Mononuclear cell (primary cell): ENCODE data around the gene ASXL3. TPM values are rescaled to one million over a fixed set of nuclear protein-coding genes. Genes with fewer than 3 reads are reported as not detected.

ENCODE experiments used
- H3K27me3 ChIP-seq: 2 replicates; pipeline ENCODE4 v1.6.0; 2011; ENCODE audit warnings: low read length, control low read depth; ENCODE audit not compliant: insufficient read depth
- H3K4me1 ChIP-seq: 2 replicates; pipeline ENCODE4 v1.5.1; 2011; ENCODE audit warnings: mild to moderate bottlenecking, low read length, control low read depth; ENCODE audit not compliant: insufficient read depth
- H3K4me3 ChIP-seq: 2 replicates; pipeline ENCODE4 v1.5.1; 2011; ENCODE audit warnings: mild to moderate bottlenecking, low read length, moderate library complexity
- H3K9me3 ChIP-seq: 2 replicates; pipeline ENCODE4 v1.5.1; 2011; ENCODE audit warnings: low read depth, mild to moderate bottlenecking, control low read depth, low read length
- total RNA-seq: library from RNA; depleted of rRNA; stranded (reverse); fragments of >200 nt; gene quantifications from one replicate; pipeline ENCODE4 v1.2.3, GENCODE V29; 2012

Gene ASXL3
- total RNA-seq, 1 donor: under 0.01 TPM

- Histone ChIP-seq H3K9me3 (no peaks in the 10 kb centered on the region), H3K4me1 (no peaks in the 10 kb centered on the region), H3K4me3 (no peak overlapping the region), H3K27me3 (peaks cover 40% of the 10 kb centered on the region)
Measured at GRCh38 chr18:33576999-33577646, 896 bp upstream of the ASXL3 start.

- Histone ChIP-seq H3K9me3 (no peaks in the 10 kb centered on the region), H3K27me3 (peaks cover 40% of the 10 kb centered on the region), H3K4me3 (no peak overlapping the region), H3K4me1 (no peaks in the 10 kb centered on the region)
Measured at GRCh38 chr18:33578518-33579348, 714 bp downstream of the ASXL3 start.

- Histone ChIP-seq H3K9me3 (no peaks in the 10 kb centered on the region), H3K27me3 (peaks cover 40% of the 10 kb centered on the region), H3K4me1 (no peaks in the 10 kb centered on the region), H3K4me3 (no peak overlapping the region)
Measured at GRCh38 chr18:33579349-33580215, 1.6 kb downstream of the ASXL3 start.

- Histone ChIP-seq H3K9me3 (no peaks in the 10 kb centered on the region), H3K27me3 (peaks cover 34% of the 10 kb centered on the region), H3K4me1 (no peaks in the 10 kb centered on the region), H3K4me3 (no peak overlapping the region)
Measured at GRCh38 chr18:33580546-33580945, 2.5 kb downstream of the ASXL3 start.

GRCh38 chr18:33581856-33582255 lies 3.8 kb downstream of the ASXL3 start:
- H3K4me3 ChIP-seq: no peak overlapping the region
- H3K4me1 ChIP-seq: no peaks in the 10 kb centered on the region
- no peaks in the 10 kb centered on the region for H3K9me3 ChIP-seq
- peaks cover 31% of the 10 kb centered on the region for H3K27me3 ChIP-seq

- H3K4me3 ChIP-seq: no peak overlapping the region
- peaks cover 18% of the 10 kb centered on the region for H3K27me3 ChIP-seq
- H3K9me3 ChIP-seq: no peaks in the 10 kb centered on the region
- H3K4me1 ChIP-seq: no peaks in the 10 kb centered on the region
Measured at GRCh38 chr18:33583901-33584300, 5.9 kb downstream of the ASXL3 start.

GRCh38 chr18:33584548-33585430 lies 6.8 kb downstream of the ASXL3 start:
- Histone ChIP-seq H3K4me3 (no peak overlapping the region), H3K4me1 (no peaks in the 10 kb centered on the region), H3K9me3 (no peaks in the 10 kb centered on the region), H3K27me3 (peaks cover 9% of the 10 kb centered on the region)

- H3K4me3 ChIP-seq: no peak overlapping the region
- H3K27me3 ChIP-seq: peaks cover 3% of the 10 kb centered on the region
- no peaks in the 10 kb centered on the region for H3K4me1 ChIP-seq
- H3K9me3 ChIP-seq: no peaks in the 10 kb centered on the region
Measured at GRCh38 chr18:33585431-33585775, 7.4 kb downstream of the ASXL3 start.

GRCh38 chr18:33588361-33588760 lies 10.3 kb downstream of the ASXL3 start:
- H3K9me3 ChIP-seq: no peaks in the 10 kb centered on the region
- no peaks in the 10 kb centered on the region for H3K4me1 ChIP-seq
- no peak overlapping the region for H3K4me3 ChIP-seq
- no peaks in the 10 kb centered on the region for H3K27me3 ChIP-seq

- Histone ChIP-seq H3K9me3 (no peaks in the 10 kb centered on the region), H3K27me3 (no peaks in the 10 kb centered on the region), H3K4me1 (no peaks in the 10 kb centered on the region), H3K4me3 (no peak overlapping the region)
Measured at GRCh38 chr18:33593261-33593660, 15.2 kb downstream of the ASXL3 start.

- Histone ChIP-seq H3K9me3 (no peaks in the 10 kb centered on the region), H3K27me3 (no peaks in the 10 kb centered on the region)
Measured at GRCh38 chr18:33594799-33595198, 16.8 kb downstream of the ASXL3 start.

GRCh38 chr18:33596178-33596854 lies 18.3 kb downstream of the ASXL3 start:
- Histone ChIP-seq H3K4me3 (no peak overlapping the region), H3K9me3 (no peaks in the 10 kb centered on the region), H3K4me1 (no peaks in the 10 kb centered on the region), H3K27me3 (no peaks in the 10 kb centered on the region)

More at GRCh38 chr18:33594799-33595198, 16.8 kb downstream of the ASXL3 start:
- H3K4me1 ChIP-seq: no peaks in the 10 kb centered on the region
- no peak overlapping the region for H3K4me3 ChIP-seq

GRCh38 chr18:33600846-33601245 lies 22.8 kb downstream of the ASXL3 start:
- Histone ChIP-seq H3K4me1 (no peaks in the 10 kb centered on the region), H3K4me3 (no peak overlapping the region), H3K9me3 (no peaks in the 10 kb centered on the region), H3K27me3 (no peaks in the 10 kb centered on the region)

GRCh38 chr18:33603454-33603853 lies 25.4 kb downstream of the ASXL3 start:
- no peaks in the 10 kb centered on the region for H3K9me3 ChIP-seq
- H3K4me1 ChIP-seq: no peaks in the 10 kb centered on the region
- H3K27me3 ChIP-seq: no peaks in the 10 kb centered on the region
- H3K4me3 ChIP-seq: no peak overlapping the region
